Measurements from ENCODE around the gene SOX10. TPM values are rescaled to one million over a fixed set of nuclear protein-coding genes. Genes with fewer than 3 reads are reported as not detected.

The SOX10 gene
- total and polyA plus RNA-seq, 2 donors (not counting 1 experiment from before 2014, with no cell fraction given), result not detected

DNA sequence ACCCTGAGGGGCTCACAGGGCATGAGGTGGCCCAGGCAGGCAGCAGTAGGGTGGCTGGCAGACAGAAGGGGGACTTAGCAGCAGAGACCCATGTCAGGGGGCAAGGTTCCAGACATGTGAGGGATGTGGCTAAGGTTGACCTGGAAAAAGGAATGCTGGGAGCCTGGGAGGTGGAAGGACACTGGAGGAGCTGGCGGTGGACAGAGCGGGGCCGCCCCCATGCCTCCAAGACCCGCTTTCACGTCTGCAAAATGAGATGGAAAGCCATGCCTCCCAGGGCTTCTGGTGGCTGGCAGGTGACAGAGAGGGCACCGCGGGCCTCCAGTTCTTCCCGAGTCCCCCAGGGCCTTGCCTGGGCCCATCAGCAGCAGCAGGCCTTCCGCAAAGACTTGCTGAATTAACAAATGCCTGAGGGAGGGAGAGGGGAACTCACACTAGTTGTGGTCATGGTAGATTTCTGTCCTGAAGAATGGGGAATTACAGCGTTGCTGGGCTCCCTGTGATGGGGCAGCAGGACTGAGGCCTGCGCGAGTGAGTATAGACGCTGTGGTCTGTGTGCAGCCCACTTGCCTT, 23.1 kb upstream of the SOX10 start:
- TF ChIP-seq, protein P1, sequence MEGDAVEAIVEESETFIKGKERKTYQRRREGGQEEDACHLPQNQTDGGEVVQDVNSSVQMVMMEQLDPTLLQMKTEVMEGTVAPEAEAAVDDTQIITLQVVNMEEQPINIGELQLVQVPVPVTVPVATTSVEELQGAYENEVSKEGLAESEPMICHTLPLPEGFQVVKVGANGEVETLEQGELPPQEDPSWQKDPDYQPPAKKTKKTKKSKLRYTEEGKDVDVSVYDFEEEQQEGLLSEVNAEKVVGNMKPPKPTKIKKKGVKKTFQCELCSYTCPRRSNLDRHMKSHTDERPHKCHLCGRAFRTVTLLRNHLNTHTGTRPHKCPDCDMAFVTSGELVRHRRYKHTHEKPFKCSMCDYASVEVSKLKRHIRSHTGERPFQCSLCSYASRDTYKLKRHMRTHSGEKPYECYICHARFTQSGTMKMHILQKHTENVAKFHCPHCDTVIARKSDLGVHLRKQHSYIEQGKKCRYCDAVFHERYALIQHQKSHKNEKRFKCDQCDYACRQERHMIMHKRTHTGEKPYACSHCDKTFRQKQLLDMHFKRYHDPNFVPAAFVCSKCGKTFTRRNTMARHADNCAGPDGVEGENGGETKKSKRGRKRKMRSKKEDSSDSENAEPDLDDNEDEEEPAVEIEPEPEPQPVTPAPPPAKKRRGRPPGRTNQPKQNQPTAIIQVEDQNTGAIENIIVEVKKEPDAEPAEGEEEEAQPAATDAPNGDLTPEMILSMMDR (IDR thresholded peaks at IDR 0.05), result no peak
- TF ChIP-seq EZH2 (IDR thresholded peaks at IDR 0.05; ENCODE audit: borderline replicate concordance, insufficient read depth, low read depth, low read length, poor library complexity, severe bottlenecking), result no peak
- Histone ChIP-seq H4K20me1 (ENCODE audit: control insufficient read depth, insufficient read depth, low read length, poor library complexity, severe bottlenecking) (no peaks in the 10 kb centered on the region), H3K9ac (ENCODE audit: low read length) (no peak overlapping the region), H3K9me3 (ENCODE audit: control extremely low read depth in 1 of 3, control insufficient read depth in 2 of 3, insufficient read depth in 1 of 3, low read length in 2 of 3) (no peaks in the 10 kb centered on the region), H2AFZ (ENCODE audit: insufficient read depth, low read depth, low read length, poor library complexity, severe bottlenecking) (no peak overlapping the region), H3K79me2 (ENCODE audit: control insufficient read depth, insufficient read depth, low read length) (no peaks in the 10 kb centered on the region), H3K4me1 (ENCODE audit: control insufficient read depth in 2 of 2, insufficient read depth in 2 of 2, low read length in 2 of 2) (no peaks in the 10 kb centered on the region), H3K27ac (ENCODE audit: low read length in 2 of 2) (no peak overlapping the region), H3K4me2 (replicated peaks; ENCODE audit: low read depth, low read length, poor library complexity, severe bottlenecking) (no peak overlapping the region), H3K36me3 (replicated peaks in 1 of 2; ENCODE audit: control extremely low read depth in 1 of 2, control insufficient read depth in 1 of 2, extremely low read depth in 1 of 2, insufficient read depth in 2 of 2, low read length in 1 of 2) (no peaks in the 10 kb centered on the region), H3K27me3 (replicated peaks in 1 of 4; ENCODE audit: control extremely low read depth in 1 of 4, control insufficient read depth in 3 of 4, insufficient read depth in 4 of 4, low read length in 3 of 4) (no peaks in the 10 kb centered on the region), H3K4me3 (ENCODE audit: control extremely low read depth in 1 of 5, extremely low read depth in 1 of 5, insufficient read depth in 1 of 5, low read depth in 2 of 5, low read length in 4 of 5) (no peak overlapping the region)
- Mint-ChIP-seq H3K9me3 (ENCODE audit: insufficient read depth) (no peaks in the 10 kb centered on the region), H3K27me3 (no peaks in the 10 kb centered on the region), H3K4me3 (no peak overlapping the region), H3K4me1 (no peaks in the 10 kb centered on the region), H3K27ac (no peak overlapping the region)
- WGBS (ENCODE audit: insufficient coverage), result 97% methylated on average over 13 of the region's 13 CpGs
- intact Hi-C loops (cut with micrococcal nuclease), result no loop called here
- DNase-seq (no peak), ATAC-seq (ENCODE audit: low read depth) (no peak)
- CTCF ChIA-PET, result no interaction called here
- POLR2A ChIA-PET, result no interaction called here

DNA sequence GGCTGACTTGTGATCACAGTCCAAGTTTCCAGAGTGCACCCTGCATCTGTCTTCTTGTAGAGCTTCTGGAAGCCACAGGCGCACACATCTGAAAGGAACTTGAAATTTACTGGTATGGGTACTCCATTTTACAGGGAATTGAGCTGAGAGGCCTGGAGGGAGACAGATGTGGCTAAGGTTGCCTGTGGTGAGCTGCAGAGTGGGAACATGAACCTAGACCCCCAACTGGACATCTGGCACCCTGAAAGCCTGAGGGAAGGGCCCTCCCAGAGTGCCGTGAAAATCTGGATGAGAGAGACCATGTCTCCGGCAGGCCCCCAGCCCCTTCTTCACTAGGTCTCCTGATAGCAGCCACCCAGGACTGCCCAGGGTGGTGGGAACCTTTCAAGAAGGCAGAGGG, 22.6 kb upstream of the SOX10 start:
- H3K4me1 Mint-ChIP-seq, result no peaks in the 10 kb centered on the region
- Histone ChIP-seq H3K4me2 (replicated peaks; ENCODE audit: low read depth, low read length, poor library complexity, severe bottlenecking) (no peak overlapping the region), H3K9me3 (ENCODE audit: control extremely low read depth in 1 of 3, control insufficient read depth in 2 of 3, insufficient read depth in 1 of 3, low read length in 2 of 3) (no peaks in the 10 kb centered on the region), H3K4me1 (ENCODE audit: control insufficient read depth in 2 of 2, insufficient read depth in 2 of 2, low read length in 2 of 2) (no peaks in the 10 kb centered on the region), H3K36me3 (replicated peaks in 1 of 2; ENCODE audit: control extremely low read depth in 1 of 2, control insufficient read depth in 1 of 2, extremely low read depth in 1 of 2, insufficient read depth in 2 of 2, low read length in 1 of 2) (no peaks in the 10 kb centered on the region), H3K79me2 (ENCODE audit: control insufficient read depth, insufficient read depth, low read length) (no peaks in the 10 kb centered on the region), H4K20me1 (ENCODE audit: control insufficient read depth, insufficient read depth, low read length, poor library complexity, severe bottlenecking) (no peaks in the 10 kb centered on the region), H2AFZ (ENCODE audit: insufficient read depth, low read depth, low read length, poor library complexity, severe bottlenecking) (no peak overlapping the region), H3K27me3 (replicated peaks in 1 of 4; ENCODE audit: control extremely low read depth in 1 of 4, control insufficient read depth in 3 of 4, insufficient read depth in 4 of 4, low read length in 3 of 4) (no peaks in the 10 kb centered on the region), H3K4me3 (ENCODE audit: control extremely low read depth in 1 of 5, extremely low read depth in 1 of 5, insufficient read depth in 1 of 5, low read depth in 2 of 5, low read length in 4 of 5) (no peak overlapping the region), H3K9ac (ENCODE audit: low read length) (no peak overlapping the region), H3K27ac (ENCODE audit: low read length in 2 of 2) (no peak overlapping the region)
- ATAC-seq (ENCODE audit: low read depth) (no peak), DNase-seq (no peak)
- 85% methylated on average over 1 of the region's 3 CpGs for WGBS (ENCODE audit: insufficient coverage)
- no peaks in the 10 kb centered on the region for H3K27me3 Mint-ChIP-seq
- intact Hi-C loops (cut with micrococcal nuclease), result no loop called here
- no peak for TF ChIP-seq EZH2 (IDR thresholded peaks at IDR 0.05; ENCODE audit: borderline replicate concordance, insufficient read depth, low read depth, low read length, poor library complexity, severe bottlenecking)
- TF ChIP-seq, protein P1 (IDR thresholded peaks at IDR 0.05), result no peak
- POLR2A ChIA-PET, result no interaction called here
- CTCF ChIA-PET, result interaction anchor here (0.9 kb wide), 1 partner anchor 43 kb away, joined by 3 read pairs; no protein-coding TSS in a partner anchor
- H3K9me3 Mint-ChIP-seq (ENCODE audit: insufficient read depth), result no peaks in the 10 kb centered on the region
- H3K4me3 Mint-ChIP-seq, result no peak overlapping the region
- H3K27ac Mint-ChIP-seq, result no peak overlapping the region
